ENCODE results near the gene ZRANB3.
"Not testable (repeated sequence)": the region's sequence is repeated elsewhere in the genome, so short reads cannot be mapped to it uniquely, and the experiment has no call there.

The ZRANB3 gene

DNA sequence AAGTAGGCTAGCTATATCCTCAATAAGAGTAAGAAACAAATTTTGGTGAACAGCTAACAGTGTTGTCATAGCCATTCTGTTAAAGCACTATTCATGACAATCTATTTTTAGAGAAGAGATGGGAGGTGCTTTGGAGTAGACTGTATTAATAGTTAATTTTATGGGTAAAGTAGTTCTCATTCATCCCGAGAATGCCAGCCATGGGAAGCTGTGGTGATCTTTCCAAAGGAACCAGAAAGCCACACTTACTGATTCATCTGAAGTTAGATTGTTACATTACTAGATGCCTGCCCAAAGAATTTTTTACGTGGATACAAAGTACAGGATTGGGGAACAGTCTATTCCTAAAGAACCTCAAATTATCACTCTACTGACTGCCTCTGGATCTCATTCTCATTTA, 74.6 kb downstream of the ZRANB3 start:
- Mint-ChIP-seq H3K4me3 (no peak overlapping the region), H3K4me1 (no peaks in the 10 kb centered on the region), H3K27ac (no peak overlapping the region), H3K27me3 (no peaks in the 10 kb centered on the region), H3K9me3 (peaks cover 17 to 23% of the 10 kb centered on the region in 2 donors), H3K36me3 (peaks cover 16 to 33% of the 10 kb centered on the region in 2 donors)
- DNase-seq = no peak
- ATAC-seq (replicated peaks) = no peak

DNA sequence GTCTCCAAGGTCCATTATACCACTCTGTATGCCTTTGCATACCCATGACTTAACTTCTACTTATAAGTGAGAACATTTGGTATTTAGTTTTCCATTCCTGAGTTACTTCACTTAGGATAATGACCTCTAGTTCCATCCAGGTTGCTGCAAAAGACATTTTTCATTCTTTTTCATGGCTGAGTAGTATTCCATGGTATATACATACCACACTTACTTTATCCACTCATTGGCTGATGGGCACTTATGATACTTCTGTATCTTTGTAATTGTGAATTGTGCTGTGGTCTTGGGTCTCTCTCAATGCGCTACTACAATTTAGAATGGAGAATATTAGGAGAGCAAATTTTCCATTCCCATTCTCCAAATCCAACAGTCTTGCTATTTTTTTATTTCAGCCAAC, 76.4 kb downstream of the ZRANB3 start:
- Mint-ChIP-seq H3K27me3 (no peaks in the 10 kb centered on the region), H3K27ac (no peak overlapping the region), H3K4me1 (no peaks in the 10 kb centered on the region), H3K9me3 (peaks cover 19 to 26% of the 10 kb centered on the region in 2 donors), H3K36me3 (peaks cover 22 to 40% of the 10 kb centered on the region in 2 donors), H3K4me3 (no peak overlapping the region)
- no peak for DNase-seq
- ATAC-seq (replicated peaks) = no peak

- H3K9me3 Mint-ChIP-seq = peaks cover 19 to 23% of the 10 kb centered on the region in 2 donors
- not testable (repeated sequence) for H3K4me1 Mint-ChIP-seq; DNase-seq; H3K4me3 Mint-ChIP-seq; H3K27ac Mint-ChIP-seq; ATAC-seq (replicated peaks); H3K27me3 Mint-ChIP-seq
- H3K36me3 Mint-ChIP-seq = peaks cover 29 to 37% of the 10 kb centered on the region in 2 donors
Observed at GRCh38 chr2:135453027-135453426, 78.0 kb downstream of the ZRANB3 start.

- ATAC-seq (replicated peaks) (no peak), DNase-seq (no peak)
- Mint-ChIP-seq H3K4me1 (no peaks in the 10 kb centered on the region), H3K27ac (peak overlapping the region; percentile 53), H3K27me3 (no peaks in the 10 kb centered on the region), H3K9me3 (peaks cover 19 to 22% of the 10 kb centered on the region in 2 donors), H3K4me3 (no peak overlapping the region), H3K36me3 (peaks cover 25 to 34% of the 10 kb centered on the region in 2 donors)
Observed at GRCh38 chr2:135451966-135452365, 79.1 kb downstream of the ZRANB3 start.

DNA sequence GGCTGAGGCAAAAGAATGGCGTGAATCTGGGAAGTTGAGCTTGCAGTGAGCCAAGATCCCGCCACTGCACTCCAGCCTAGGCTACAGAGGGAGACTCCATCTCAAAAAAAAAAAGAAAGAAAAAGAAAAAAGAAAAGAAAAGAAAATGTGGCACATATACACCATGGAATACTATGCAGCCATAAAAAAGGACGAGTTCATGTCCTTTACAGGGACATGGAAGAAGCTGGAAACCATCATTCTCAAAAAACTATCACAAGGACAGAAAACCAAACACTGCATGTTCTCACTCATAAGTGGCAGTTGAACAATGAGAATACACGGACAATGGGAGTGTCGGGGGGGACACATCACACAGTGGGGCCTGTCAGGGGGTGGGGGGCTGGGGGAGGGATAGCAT, 88.0 kb downstream of the ZRANB3 start:
- H3K4me1 Mint-ChIP-seq = not testable (repeated sequence)

GRCh38 chr2:135435155-135435554, 95.9 kb downstream of the ZRANB3 start:
- peaks cover 16 to 30% of the 10 kb centered on the region in 2 donors for H3K36me3 Mint-ChIP-seq
- H3K9me3 Mint-ChIP-seq = peaks cover 9 to 11% of the 10 kb centered on the region in 2 donors
- not testable (repeated sequence) for ATAC-seq (replicated peaks); H3K4me1 Mint-ChIP-seq; H3K27me3 Mint-ChIP-seq; H3K27ac Mint-ChIP-seq; DNase-seq; H3K4me3 Mint-ChIP-seq

More for the DNA sequence above, 88.0 kb downstream of the ZRANB3 start:
- not testable (repeated sequence) for H3K27ac Mint-ChIP-seq; H3K9me3 Mint-ChIP-seq; H3K27me3 Mint-ChIP-seq; H3K4me3 Mint-ChIP-seq; ATAC-seq (replicated peaks); DNase-seq
- H3K36me3 Mint-ChIP-seq = peaks cover 9 to 33% of the 10 kb centered on the region in 2 donors

DNA sequence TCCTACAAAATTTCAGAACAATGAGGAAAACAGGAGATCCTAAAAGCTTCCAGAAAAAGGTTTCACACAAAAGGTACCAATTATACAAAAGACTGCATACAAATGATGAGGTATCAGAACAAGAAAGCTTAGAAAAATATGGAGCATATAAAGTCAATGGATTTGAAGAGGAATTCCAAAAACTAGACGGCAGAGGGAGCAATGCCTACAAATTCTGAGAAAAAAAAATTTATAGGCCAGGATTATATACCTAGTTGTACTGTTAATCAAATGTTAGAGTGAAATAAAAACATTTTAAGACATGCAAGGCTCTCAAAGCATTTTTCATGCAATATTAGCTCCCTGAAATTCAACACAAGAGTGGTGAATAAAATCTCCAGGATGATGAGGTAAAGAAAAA, 106.2 kb downstream of the ZRANB3 start:
- Mint-ChIP-seq H3K27me3 (no peaks in the 10 kb centered on the region), H3K9me3 (peaks cover 14 to 15% of the 10 kb centered on the region in 2 donors), H3K27ac (no peak overlapping the region), H3K4me1 (no peaks in the 10 kb centered on the region), H3K36me3 (peaks cover 20 to 42% of the 10 kb centered on the region in 2 donors), H3K4me3 (no peak overlapping the region)
- no peak for DNase-seq
- no peak for ATAC-seq (replicated peaks)

DNA sequence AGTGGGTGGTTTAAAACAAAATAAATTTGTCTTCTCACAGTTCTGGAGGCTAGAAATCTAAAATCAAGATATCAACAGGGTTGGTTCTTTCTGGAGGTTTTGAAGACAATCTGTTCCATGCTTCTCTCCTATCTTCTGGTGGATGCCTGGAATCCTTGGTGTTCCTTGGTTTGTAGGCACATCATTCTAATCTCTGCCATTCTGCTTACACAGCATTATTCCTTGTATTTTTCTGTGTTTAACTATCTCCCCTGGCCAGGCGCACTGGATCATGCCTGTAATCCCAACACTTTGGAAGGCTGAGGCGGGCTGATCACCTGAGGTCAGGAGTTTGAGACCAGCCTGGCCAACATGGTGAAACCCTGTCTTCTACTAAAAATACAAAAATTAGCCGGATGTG, 108.1 kb downstream of the ZRANB3 start:
- DNase-seq (no peak), ATAC-seq (replicated peaks) (no peak)
- Mint-ChIP-seq H3K4me1 (no peaks in the 10 kb centered on the region), H3K9me3 (peaks cover 9 to 14% of the 10 kb centered on the region in 2 donors), H3K27ac (no peak overlapping the region), H3K4me3 (no peak overlapping the region), H3K27me3 (no peaks in the 10 kb centered on the region), H3K36me3 (peaks cover 13 to 30% of the 10 kb centered on the region in 2 donors)

DNA sequence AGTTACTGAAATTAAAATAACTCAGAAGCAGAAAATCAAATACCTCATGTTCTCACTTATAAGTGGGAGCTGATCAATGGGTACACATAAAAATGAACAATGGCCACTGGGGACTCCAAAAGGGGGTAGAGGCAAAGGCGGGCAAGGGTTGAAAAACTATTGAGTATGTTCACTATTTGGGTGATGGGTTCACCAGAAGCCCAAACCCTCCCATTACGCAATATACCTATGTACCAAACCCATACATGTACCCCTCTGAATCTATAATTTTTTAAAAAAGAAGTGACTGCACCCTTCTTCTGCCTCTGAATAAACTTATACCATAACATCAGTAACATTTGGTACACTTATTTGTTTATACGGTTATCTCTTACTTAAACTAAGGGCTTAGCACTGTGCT, 119.4 kb downstream of the ZRANB3 start:
- Mint-ChIP-seq H3K27me3 (no peaks in the 10 kb centered on the region), H3K9me3 (peaks cover 14 to 15% of the 10 kb centered on the region in 2 donors), H3K4me1 (peaks cover 11 to 19% of the 10 kb centered on the region in 2 donors), H3K36me3 (peaks cover 11 to 15% of the 10 kb centered on the region in 2 donors), H3K4me3 (no peak overlapping the region), H3K27ac (no peak overlapping the region)
- ATAC-seq (replicated peaks) (no peak), DNase-seq (no peak)

DNA sequence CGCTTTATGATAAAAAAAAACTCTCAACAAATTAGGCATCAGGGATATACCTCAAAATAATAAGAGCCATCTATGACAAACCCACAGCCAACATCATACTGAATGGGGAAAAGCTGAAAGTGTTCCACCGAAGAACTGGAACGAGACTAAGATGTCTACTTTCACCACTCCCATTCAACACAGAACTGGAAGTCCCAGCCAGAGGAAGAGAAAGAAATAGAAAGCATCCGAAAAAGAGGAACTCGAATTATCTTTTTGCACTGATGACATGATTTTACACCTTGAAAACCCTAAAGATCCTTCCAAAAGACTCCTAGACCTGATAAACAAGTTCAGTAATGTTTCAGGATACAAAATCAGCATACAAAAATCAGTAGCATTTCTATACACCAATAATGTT, 121.6 kb downstream of the ZRANB3 start:
- Mint-ChIP-seq H3K27ac (no peak overlapping the region), H3K27me3 (no peaks in the 10 kb centered on the region), H3K4me1 (peaks cover 11 to 19% of the 10 kb centered on the region in 2 donors), H3K36me3 (peaks cover 20 to 27% of the 10 kb centered on the region in 2 donors), H3K9me3 (peaks cover 23 to 25% of the 10 kb centered on the region in 2 donors), H3K4me3 (no peak overlapping the region)
- peak in 1 of 2 donors; percentile 48 for ATAC-seq (replicated peaks)
- DNase-seq = no peak

- ATAC-seq (replicated peaks); H3K4me1 Mint-ChIP-seq; H3K9me3 Mint-ChIP-seq: not testable (repeated sequence)
Observed at GRCh38 chr2:135396259-135396658, 134.8 kb downstream of the ZRANB3 start.

DNA sequence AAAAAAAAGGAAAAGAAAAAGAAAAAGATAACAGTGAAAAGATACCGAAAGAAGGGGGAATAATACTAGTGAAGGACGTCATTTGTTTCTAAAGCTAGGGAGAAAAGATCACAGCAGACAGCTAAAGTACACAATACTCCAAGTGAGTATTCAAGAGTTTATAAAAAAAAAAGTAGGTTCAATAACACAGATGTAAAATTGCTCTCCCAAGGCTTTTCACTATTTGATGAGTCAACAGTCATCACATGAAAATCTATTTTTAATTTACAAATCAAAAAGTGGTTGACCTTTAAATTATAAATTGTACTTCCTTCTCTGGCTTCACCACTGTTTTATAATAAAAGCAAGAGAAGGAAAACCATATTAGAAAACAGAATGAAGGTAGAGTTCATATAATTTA, 144.0 kb downstream of the ZRANB3 start:
- Mint-ChIP-seq H3K4me1 (peaks cover 0 to 2% of the 10 kb centered on the region in 2 donors), H3K4me3 (no peak overlapping the region), H3K27ac (no peak overlapping the region), H3K36me3 (peaks cover 43 to 54% of the 10 kb centered on the region in 2 donors), H3K9me3 (peaks cover 19 to 23% of the 10 kb centered on the region in 2 donors), H3K27me3 (no peaks in the 10 kb centered on the region)
- no peak for ATAC-seq (replicated peaks)
- DNase-seq = no peak

More at GRCh38 chr2:135396259-135396658, 134.8 kb downstream of the ZRANB3 start:
- H3K4me3 Mint-ChIP-seq, H3K36me3 Mint-ChIP-seq, DNase-seq, H3K27ac Mint-ChIP-seq, H3K27me3 Mint-ChIP-seq: not testable (repeated sequence)

- DNase-seq (no peak), ATAC-seq (replicated peaks) (peak; percentile 44 to 60)
- Mint-ChIP-seq H3K9me3 (peaks cover 25 to 29% of the 10 kb centered on the region in 2 donors), H3K4me1 (no peaks in the 10 kb centered on the region), H3K36me3 (peaks cover 37 to 47% of the 10 kb centered on the region in 2 donors), H3K4me3 (no peak overlapping the region), H3K27me3 (no peaks in the 10 kb centered on the region), H3K27ac (no peak overlapping the region)
Observed at GRCh38 chr2:135378591-135378990, 152.4 kb downstream of the ZRANB3 start.

DNA sequence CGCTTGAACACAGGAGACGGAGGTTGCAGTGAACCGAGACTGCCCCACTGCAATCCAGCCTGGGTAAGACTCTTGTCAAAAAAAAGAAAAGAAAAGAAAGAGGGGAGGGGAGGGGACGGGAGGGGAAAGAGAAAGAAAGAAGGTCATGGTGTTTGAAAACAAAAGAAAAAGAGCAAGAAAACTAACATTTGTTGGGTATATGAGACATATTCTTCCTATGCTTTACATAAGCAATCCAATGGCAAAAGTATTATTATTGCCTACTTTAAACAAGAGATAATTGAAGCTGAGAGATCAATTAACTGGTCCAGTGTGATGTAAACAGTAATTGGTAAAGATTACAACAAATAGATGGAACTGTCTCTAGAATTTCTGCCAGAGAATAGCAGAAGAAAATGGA, 157.3 kb downstream of the ZRANB3 start:
- Mint-ChIP-seq H3K9me3 (peaks cover 8 to 15% of the 10 kb centered on the region in 2 donors), H3K27me3 (no peaks in the 10 kb centered on the region), H3K27ac (no peak overlapping the region), H3K4me3 (no peak overlapping the region), H3K4me1 (no peaks in the 10 kb centered on the region), H3K36me3 (peaks cover 11 to 36% of the 10 kb centered on the region in 2 donors)
- ATAC-seq (replicated peaks) = no peak
- DNase-seq = no peak

DNA sequence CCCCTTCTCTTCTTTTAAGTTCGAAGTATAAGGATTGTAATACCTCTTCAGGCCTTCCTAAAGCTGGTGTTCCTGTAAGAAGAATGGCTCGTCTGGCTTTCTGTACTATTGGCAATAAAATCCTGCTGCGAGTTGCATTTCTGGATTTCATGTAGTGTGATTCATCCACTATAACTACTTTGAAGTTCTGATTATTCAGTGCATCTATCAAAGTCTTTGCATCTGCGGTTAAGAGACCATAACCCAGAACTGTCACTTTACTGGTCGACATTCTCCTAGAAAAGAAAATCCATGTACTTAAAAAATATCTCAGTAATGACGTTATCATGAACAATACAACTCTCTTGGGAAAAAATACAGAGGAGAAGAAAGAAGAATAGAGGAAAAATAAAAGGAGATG, 181.1 kb downstream of the ZRANB3 start:
- ATAC-seq (replicated peaks) (no peak), DNase-seq (no peak)
- H3K4me1 Mint-ChIP-seq = no peaks in the 10 kb centered on the region
- H3K9me3 Mint-ChIP-seq = peaks cover 13 to 21% of the 10 kb centered on the region in 2 donors
- peaks cover 22 to 34% of the 10 kb centered on the region in 2 donors for H3K36me3 Mint-ChIP-seq
- no peak overlapping the region for H3K27ac Mint-ChIP-seq
- no peak overlapping the region for H3K4me3 Mint-ChIP-seq
- no peaks in the 10 kb centered on the region for H3K27me3 Mint-ChIP-seq
